Activated CD4-positive, alpha-beta T cell treated with anti-CD3 and anti-CD28 coated beads for 48 hours (primary cell): ENCODE measurements around the gene SLC39A1.
A peak's percentile ranks its signal among the peaks of the same experiment; 100 is the strongest.
"Not testable (repeated sequence)": the region's sequence is repeated elsewhere in the genome, so short reads cannot be mapped to it uniquely, and the experiment has no call there.

Experiments used
- DNase-seq: peaks from one replicate; pipeline ENCODE4 v3.0.0-alpha.2; 2020

The SLC39A1 gene

DNA sequence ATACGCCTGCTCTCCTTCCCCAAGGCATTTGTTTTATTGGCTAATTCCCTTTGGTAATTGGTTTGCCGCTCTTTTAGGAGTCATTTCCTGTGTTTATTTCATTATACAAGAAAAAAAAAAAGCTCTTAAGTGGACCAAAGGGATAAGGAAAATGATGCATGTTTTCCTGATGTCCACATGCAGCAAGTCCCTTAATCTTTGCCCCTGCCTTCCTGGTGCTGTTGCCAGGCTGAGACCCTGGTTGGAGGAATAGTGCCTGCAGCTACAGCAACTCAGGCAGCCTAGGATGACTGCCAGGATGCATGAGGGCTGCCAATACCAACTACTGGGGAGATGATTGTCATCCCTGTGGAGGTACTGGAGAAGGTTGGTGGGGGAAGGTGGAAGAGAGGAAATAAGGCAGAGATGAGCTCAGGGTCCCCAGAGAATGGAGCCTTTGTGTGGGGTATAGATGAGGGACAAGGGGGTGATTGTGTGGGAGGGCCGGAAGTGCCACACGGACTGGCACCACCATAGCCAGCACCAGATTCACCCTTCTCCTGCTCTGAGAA lies 34.5 kb downstream of the SLC39A1 start:
- no peak for DNase-seq

DNA sequence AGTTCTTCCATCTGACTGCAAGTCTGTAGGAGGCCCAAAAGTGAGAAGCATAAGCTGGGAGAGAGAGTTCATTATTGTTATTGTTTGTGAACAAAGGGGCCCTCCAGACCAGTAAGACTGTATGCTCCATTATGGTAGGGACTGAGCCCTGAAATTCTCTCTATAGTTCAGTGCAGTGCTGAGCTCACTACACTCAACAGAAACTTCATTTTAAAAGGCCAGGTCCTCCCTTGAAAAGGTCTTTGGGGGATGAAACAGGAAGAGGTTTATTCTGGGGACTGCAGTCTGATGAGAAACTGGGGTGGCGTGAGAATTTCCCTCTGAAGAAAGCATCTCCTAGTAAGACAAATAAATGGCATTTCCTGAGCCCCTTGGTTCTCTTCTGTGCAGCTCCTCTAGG lies 35.1 kb downstream of the SLC39A1 start:
- DNase-seq = no peak

DNA sequence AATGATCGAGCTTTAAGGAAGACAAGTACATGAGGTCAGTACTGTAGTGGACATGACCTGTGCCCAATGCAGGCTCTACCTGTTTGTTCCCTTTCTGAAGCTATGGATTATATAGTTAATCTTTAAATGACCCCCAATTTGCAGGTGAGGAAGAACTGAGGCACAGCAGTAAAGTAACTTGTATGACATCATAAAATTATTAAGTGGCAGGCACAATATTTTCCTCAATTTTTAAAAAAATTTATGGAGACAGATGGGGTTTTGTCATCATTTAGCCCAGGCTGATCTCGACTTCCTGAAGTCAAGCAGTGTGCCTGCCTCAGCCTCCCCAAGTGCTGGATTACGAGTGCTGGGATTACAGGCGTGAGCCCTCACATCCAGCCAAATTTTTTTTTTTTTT lies 36.9 kb downstream of the SLC39A1 start:
- DNase-seq = no peak

DNA sequence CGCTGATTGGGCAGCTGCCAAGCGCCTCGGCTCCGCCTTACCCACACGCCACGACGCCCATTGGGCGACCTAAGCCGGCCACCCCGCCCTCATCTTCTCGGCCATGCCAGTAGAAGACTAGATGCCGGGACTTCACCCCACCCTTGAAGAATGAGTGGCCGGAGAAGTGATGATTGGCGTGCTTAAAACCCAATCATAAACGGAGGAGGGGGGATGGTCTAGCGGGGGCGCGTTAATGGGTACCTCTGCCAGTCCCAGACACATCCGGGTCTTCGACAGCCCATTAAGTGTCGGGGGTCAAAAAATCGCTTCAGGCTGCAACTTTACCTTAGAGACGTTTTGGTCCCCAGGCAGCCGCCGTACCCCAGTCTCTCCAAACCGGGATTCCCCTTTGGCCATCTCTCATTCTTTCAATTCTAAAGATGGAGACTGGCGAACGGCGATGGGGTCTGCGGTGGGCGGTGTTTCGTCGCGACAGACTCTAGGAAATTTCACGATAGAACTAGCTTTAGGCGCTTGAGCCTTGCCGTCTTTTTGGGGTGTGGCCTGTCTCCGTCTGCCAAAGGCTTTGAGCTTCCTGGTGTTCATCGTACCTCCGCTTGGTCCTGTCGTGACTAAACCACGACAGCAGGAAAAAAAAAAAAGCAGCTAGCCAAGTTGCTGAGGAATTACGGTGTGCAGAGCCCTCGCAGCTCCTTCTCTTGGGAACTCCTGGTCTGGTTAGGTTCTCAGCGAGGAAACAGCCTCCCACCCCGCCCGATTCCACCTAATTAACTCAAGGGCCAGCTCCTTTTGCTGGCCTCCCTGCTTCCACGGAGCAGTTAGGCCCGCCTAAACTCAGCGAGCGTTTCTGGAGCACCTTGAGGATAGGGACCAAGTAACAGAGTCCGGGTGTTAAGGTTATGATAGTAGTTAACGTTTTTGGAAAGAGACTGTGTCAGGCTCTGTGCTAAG lies 40.1 kb downstream of the SLC39A1 start, which contains the start of gene GATAD2B:
TSS of gene GATAD2B (minus strand) at position 1 of the 954 bp plus-strand sequence. CDS start 94,625 bp downstream, outside the sequence.
- peak; percentile 99 for DNase-seq

DNA sequence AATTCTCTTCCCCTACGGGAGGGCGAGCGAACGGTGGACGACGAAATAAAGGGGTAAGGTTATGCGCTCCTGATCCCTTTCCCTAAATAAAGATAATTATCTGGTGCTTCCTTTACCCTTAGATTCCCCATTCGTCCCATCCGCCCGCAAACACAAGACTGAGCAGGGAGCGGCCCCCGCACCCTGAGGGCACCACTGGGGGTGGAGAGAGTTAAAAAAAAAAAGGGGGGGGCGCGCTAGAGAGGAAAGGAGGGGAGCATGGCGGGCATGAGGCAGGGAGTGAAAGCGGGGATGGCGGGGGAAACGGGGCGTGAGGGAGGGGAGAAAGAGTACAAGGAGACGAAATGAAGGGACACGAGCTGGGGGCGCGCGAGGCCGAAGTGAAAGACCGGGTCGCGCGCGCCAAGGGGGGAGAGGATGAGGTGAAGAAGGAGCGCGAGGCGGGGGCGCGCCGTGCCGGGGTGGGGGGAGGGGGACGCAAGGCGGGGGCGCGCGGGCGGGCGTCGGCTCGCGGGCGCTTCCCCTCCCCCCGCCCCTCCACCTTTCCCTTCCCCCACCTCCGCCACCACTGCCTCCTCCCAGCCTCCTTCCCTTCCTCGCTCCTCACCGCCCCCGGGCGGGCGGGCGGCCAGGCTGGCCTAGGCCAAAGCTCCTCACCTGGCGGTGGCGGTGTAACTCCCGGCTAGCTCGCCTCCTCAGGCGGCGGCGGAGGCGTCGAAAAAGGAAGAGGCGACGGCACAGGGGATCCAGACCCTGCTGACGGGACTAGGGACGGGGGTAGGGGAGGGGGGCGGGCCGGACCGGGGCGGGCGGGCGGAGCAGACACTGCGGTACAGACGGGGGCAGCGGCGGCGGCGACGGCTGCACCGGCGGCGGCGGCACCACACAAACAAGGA lies 41.0 kb downstream of the SLC39A1 start:
- DNase-seq = peak; percentile 80

DNA sequence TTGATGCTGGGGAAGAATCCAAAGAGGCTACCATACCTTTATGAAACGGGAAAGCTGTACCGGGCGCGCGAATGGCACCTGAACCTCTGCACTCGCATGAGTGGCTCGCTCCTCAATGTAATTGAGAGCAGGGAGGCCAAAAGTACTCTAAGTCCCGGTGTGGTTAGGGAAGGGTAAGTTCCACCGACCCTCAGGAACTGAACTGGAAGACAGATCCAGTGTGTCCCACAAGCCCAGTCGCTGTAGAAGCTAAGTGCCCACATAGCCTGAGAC lies 41.6 kb downstream of the SLC39A1 start:
- DNase-seq = peak; percentile 25

DNA sequence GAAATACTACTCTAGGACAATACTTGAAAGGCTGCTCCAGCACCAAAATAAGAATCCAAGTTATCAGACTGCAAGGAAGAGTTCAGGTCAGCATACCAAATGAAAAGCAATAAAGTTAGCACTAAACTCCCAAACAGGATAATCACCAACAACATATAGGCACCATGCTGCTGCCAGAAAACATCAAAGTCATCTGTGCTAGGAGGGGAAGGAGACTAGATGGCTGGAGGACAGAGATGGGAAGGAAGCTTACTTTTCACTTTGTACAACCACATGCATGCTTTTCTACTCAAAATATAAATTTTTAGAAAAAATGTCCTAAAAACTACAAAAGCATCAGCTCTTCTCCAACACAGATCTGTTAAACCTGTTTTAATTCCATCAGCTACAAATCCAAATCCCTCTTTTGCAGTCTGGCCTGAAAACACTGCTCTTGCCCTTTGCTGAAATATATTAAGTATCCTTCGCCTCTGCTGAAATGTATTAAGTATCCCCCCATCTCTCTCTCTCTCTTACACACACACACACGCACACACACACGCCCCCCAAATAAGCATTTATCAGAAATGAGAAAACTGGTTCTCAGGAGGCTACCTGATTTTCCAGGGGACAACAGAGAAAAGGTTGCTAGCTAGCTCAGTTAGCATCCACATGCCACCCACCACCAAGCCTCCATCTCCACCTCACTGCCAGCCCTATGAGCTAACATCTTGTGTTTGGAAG lies 42.1 kb downstream of the SLC39A1 start:
- DNase-seq = no peak

DNA sequence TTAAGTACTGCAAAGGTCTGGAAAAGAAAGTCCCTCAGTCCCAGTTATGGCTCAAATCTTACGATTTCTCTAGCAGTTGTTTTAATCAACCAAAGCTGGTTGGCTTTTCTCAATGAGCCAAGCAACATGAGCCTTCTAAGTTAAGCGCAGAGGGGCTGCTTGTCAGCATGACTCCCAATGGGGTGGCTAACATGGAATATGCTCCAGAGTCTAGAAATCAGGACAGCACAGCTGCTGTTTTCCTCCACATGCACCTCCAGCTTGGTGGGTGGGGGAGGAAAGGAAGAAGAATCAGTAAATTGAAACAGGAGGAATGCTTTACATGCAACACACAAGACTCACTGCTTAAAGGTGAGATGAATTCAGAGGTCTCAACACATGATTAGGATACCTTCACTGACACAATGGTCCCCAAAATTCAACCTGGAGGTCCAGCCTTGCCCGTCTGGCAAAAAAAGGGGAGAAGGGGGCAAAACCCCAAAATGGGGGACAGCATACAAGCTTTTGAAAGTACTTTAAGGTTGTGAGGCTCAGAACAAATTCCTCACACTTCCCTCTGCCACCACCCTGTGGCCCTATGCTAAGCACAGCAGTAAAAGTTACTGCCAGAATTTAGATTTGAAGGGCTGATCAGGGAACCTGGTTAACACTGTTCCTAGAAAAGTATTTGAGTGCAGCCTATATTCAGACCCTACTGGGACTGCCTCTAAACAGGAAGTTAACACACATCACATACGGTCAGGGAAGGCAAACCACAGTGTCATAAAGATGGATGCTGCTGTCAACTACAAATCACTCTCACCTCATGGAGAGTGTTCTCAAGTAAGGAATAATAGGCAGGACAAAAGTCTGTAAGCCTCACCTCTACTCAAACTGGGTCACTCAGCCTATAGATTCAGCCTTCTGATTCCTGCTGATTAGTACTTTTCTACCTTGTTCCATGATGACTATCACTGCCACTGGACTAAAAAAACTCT lies 43.2 kb downstream of the SLC39A1 start:
- DNase-seq = no peak

DNA sequence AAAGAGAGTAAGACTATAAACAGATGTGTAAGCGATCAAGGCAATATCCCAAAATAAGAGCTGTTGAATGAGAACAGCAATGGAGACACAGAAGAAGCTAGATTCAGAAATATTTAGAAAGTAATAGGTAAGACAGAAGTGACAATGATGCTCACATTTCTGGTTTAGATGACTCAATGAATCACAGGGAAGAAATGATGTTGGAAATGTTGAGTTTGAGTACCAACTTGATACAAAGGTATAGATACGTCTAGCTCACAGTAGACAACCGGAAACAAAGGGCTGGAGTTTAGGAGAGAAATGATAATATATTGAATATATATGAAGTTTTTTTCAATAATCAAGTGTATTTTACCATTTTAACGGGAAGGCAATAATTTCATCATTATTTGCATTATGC lies 47.0 kb downstream of the SLC39A1 start:
- DNase-seq = no peak

DNA sequence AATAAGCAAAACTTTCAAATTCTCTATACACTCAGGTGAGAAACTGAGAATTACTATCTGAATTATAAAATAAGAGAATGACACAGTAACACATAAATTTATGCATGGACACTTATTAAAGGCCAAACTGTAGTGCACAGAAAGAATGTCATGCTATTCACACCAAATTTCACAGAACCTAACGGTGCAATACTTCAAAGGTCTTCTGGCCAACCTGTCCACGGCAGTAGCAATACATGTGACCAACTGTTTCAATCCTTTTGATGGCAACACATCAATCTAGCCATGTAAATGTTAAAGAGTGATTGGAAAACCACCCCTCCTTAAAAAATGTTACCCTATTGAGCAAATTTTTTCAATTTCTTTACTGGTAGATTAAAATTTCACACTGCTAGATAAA lies 51.0 kb downstream of the SLC39A1 start:
- DNase-seq = no peak

DNA sequence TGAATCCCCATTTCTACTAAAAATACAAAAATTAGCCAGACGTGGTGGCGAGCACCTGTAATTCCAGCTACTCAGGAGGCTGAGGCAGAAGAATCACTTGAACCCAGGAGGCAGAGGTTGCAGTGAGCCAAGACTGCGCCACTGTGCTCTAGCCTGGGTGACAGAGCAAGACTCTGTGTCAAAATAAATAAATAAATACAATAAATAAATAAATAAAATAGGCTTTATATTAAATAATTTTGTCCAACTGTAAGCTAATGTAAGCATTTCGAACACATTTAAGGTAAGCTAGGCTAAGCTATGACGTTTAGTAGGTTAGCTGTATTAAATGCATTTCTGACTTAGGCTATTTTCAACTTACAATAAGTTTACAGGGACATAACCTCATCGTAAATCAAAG lies 52.8 kb downstream of the SLC39A1 start:
- DNase-seq = not testable (repeated sequence)
